ENCODE measurements around the gene GPR84. TPM values are rescaled to one million over a fixed set of nuclear protein-coding genes. Genes with fewer than 3 reads are reported as not detected.

The GPR84 gene
- total and polyA plus RNA-seq, 9 of the 15 experiments (the other 6 are each of a cell fraction or from before 2014, with no cell fraction given): 0.07 to 0.18 (median 0.11) TPM; not detected in 5

- TF ChIP-seq TFE3 (CRISPR knock-in tag; IDR thresholded peaks at IDR 0.05): no peak
- TF ChIP-seq CSDE1 (IDR thresholded peaks at IDR 0.05): no peak; a peak in 1 of 4 replicates
- no peak for TF ChIP-seq ZBTB2 (IDR thresholded peaks at IDR 0.05)
- 0 out of 2 replicates have a peak, but pooled peaks have one; percentile 21 for TF ChIP-seq THRB (CRISPR knock-in tag; conservative IDR thresholded peaks at IDR 0.05)
- TF ChIP-seq NR2C1 (IDR thresholded peaks at IDR 0.05): no peak
- TF ChIP-seq NR2C1 (tag; IDR thresholded peaks at IDR 0.05): no peak
- TF ChIP-seq PTTG1 (tag; IDR thresholded peaks at IDR 0.05; ENCODE audit: low read depth): no peak
- no peak for TF ChIP-seq GTF2B (IDR thresholded peaks at IDR 0.05; ENCODE audit: extremely low read depth, insufficient read length)
- no peak for TF ChIP-seq ZC3H4 (CRISPR knock-in tag; IDR thresholded peaks at IDR 0.05; ENCODE audit: borderline replicate concordance)
- no peak for TF ChIP-seq ZNF282 (CRISPR knock-in tag; IDR thresholded peaks at IDR 0.05)
- TF ChIP-seq SMARCE1 (IDR thresholded peaks at IDR 0.05): peak; percentile 52; the same call in 1 of the 2 replicates
- no peak for TF ChIP-seq ELK3 (CRISPR knock-in tag; IDR thresholded peaks at IDR 0.05)
- TF ChIP-seq ZNF280B (CRISPR knock-in tag; IDR thresholded peaks at IDR 0.05): no peak
- TF ChIP-seq L3MBTL2 (IDR thresholded peaks at IDR 0.05): peak; percentile 39; the same call in 1 of the 2 replicates
- TF ChIP-seq CEBPB (tag; IDR thresholded peaks at IDR 0.05): no peak
- 0 out of 4 replicates have a peak, but pooled peaks of 1 of the 2 experiments have one; percentile 41 for TF ChIP-seq FOXA3 (CRISPR knock-in tag; conservative IDR thresholded peaks at IDR 0.05 in 1 of 2, IDR thresholded peaks at IDR 0.05 in 1 of 2)
- TF ChIP-seq MLX (CRISPR knock-in tag; conservative IDR thresholded peaks at IDR 0.05): no peak
These were observed 15.3 kb upstream of the GPR84 start (continued) for GRCh38 chr12:54379398-54380201.

Data from K562 (cell line).